HuH-7 (cell line): Measurements from ENCODE around the gene CLEC4D.
"Not testable (repeated sequence)": the region's sequence is repeated elsewhere in the genome, so short reads cannot be mapped to it uniquely, and the experiment has no call there.

Experiments
- DNase-seq: peaks from one replicate; pipeline ENCODE4 v3.0.0; 2011; ENCODE audit warnings: low spot score

Gene CLEC4D

GRCh38 chr12:8513256-8513655 lies at the start of gene CLEC4D:
Gene CLEC4D (plus strand): TSS chr12:8513503. CDS start chr12:8513733, 230 bp downstream.
- DNase-seq: no peak

GRCh38 chr12:8465301-8465996 lies 47.9 kb upstream of the CLEC4D start:
- no peak for DNase-seq

- no peak for DNase-seq
Measured at GRCh38 chr12:8466241-8466640, 47.1 kb upstream of the CLEC4D start.

GRCh38 chr12:8471090-8471489 lies 42.2 kb upstream of the CLEC4D start:
- no peak for DNase-seq

- no peak for DNase-seq
Measured at GRCh38 chr12:8475508-8476203, 37.6 kb upstream of the CLEC4D start.

- no peak for DNase-seq
Measured at GRCh38 chr12:8482571-8483061, 30.7 kb upstream of the CLEC4D start.

GRCh38 chr12:8483079-8483478 lies 30.2 kb upstream of the CLEC4D start:
- DNase-seq: no peak

- DNase-seq: no peak
Measured at GRCh38 chr12:8491646-8492530, 21.4 kb upstream of the CLEC4D start.

GRCh38 chr12:8493084-8493483 lies 20.2 kb upstream of the CLEC4D start:
- DNase-seq: no peak

GRCh38 chr12:8495671-8496070 lies 17.6 kb upstream of the CLEC4D start:
- DNase-seq: not testable (repeated sequence)

GRCh38 chr12:8496074-8496473 lies 17.2 kb upstream of the CLEC4D start:
- not testable (repeated sequence) for DNase-seq

GRCh38 chr12:8499616-8500015 lies 13.7 kb upstream of the CLEC4D start:
- no peak for DNase-seq

GRCh38 chr12:8501720-8502119 lies 11.6 kb upstream of the CLEC4D start:
- no peak for DNase-seq

- DNase-seq: no peak
Measured at GRCh38 chr12:8504351-8504750, 9.0 kb upstream of the CLEC4D start.

GRCh38 chr12:8507596-8507995 lies 5.7 kb upstream of the CLEC4D start:
- DNase-seq: no peak

- no peak for DNase-seq
Measured at GRCh38 chr12:8508223-8508622, 5.1 kb upstream of the CLEC4D start.

- no peak for DNase-seq
Measured at GRCh38 chr12:8508910-8509841, 4.1 kb upstream of the CLEC4D start.

- no peak for DNase-seq
Measured at GRCh38 chr12:8517971-8518370, 4.7 kb downstream of the CLEC4D start.

GRCh38 chr12:8519171-8519570 lies 5.9 kb downstream of the CLEC4D start:
- DNase-seq: no peak

- no peak for DNase-seq
Measured at GRCh38 chr12:8527250-8528130, 14.2 kb downstream of the CLEC4D start.
